ENCODE data around the gene EXOC7. TPM values are rescaled to one million over a fixed set of nuclear protein-coding genes. Genes with fewer than 3 reads are reported as not detected.
A peak's percentile ranks its signal among the peaks of the same experiment; 100 is the strongest.

The EXOC7 gene
- polyA plus RNA-seq, 3 donors from 2014 or later: 37.2 to 78.9 (median 56.9) TPM

GRCh38 chr17:76092526-76093413, 10.8 kb downstream of the EXOC7 start:
- H3K4me1 Mint-ChIP-seq: no peaks in the 10 kb centered on the region
- H3K9me3 Mint-ChIP-seq: no peaks in the 10 kb centered on the region
- H3K27me3 Mint-ChIP-seq (ENCODE audit: low read depth in 3 of 3): peaks cover 0 to 2% (median 0%) of the 10 kb centered on the region in 3 donors
- no peak overlapping the region for H3K4me3 Mint-ChIP-seq
- no peak for DNase-seq
- H3K27ac Mint-ChIP-seq: no peak overlapping the region
- peaks cover 5 to 23% (median 9%) of the 10 kb centered on the region in 3 donors for H3K36me3 Mint-ChIP-seq

- H3K9me3 Mint-ChIP-seq: no peaks in the 10 kb centered on the region
- peak overlapping the region in 3 of 6 donors; percentile 43 to 69 (median 56) for H3K27ac Mint-ChIP-seq
- peak overlapping the region in 2 of 5 donors; percentile 29 to 40 for H3K4me3 Mint-ChIP-seq
- H3K4me1 Mint-ChIP-seq: no peaks in the 10 kb centered on the region
- peaks cover 0 to 2% (median 0%) of the 10 kb centered on the region in 3 donors for H3K27me3 Mint-ChIP-seq (ENCODE audit: low read depth in 3 of 3)
- DNase-seq: no peak
- peaks cover 5 to 16% (median 6%) of the 10 kb centered on the region in 3 donors for H3K36me3 Mint-ChIP-seq
Observed at GRCh38 chr17:76091526-76092286, 11.9 kb downstream of the EXOC7 start.

- no peak for DNase-seq
- Mint-ChIP-seq H3K9me3 (no peaks in the 10 kb centered on the region), H3K27me3 (ENCODE audit: low read depth in 3 of 3) (peaks cover 0 to 2% (median 0%) of the 10 kb centered on the region in 3 donors), H3K36me3 (peaks cover under 1 to 11% (median 2%) of the 10 kb centered on the region in 3 donors), H3K27ac (no peak overlapping the region), H3K4me1 (no peaks in the 10 kb centered on the region), H3K4me3 (no peak overlapping the region)
Observed at GRCh38 chr17:76090517-76091129, 13.0 kb downstream of the EXOC7 start.

GRCh38 chr17:76089680-76090516, 13.7 kb downstream of the EXOC7 start:
- DNase-seq: no peak
- no peaks in the 10 kb centered on the region for H3K4me1 Mint-ChIP-seq
- peaks cover 0 to 14% (median 0%) of the 10 kb centered on the region in 3 donors for H3K36me3 Mint-ChIP-seq
- H3K27ac Mint-ChIP-seq: no peak overlapping the region
- H3K4me3 Mint-ChIP-seq: no peak overlapping the region
- H3K9me3 Mint-ChIP-seq: no peaks in the 10 kb centered on the region
- H3K27me3 Mint-ChIP-seq (ENCODE audit: low read depth in 3 of 3): peaks cover 0 to 2% (median 0%) of the 10 kb centered on the region in 3 donors

GRCh38 chr17:76088868-76089576, 14.6 kb downstream of the EXOC7 start:
- H3K9me3 Mint-ChIP-seq: no peaks in the 10 kb centered on the region
- no peak overlapping the region for H3K4me3 Mint-ChIP-seq
- H3K27me3 Mint-ChIP-seq (ENCODE audit: low read depth in 3 of 3): peaks cover 0 to 2% (median 0%) of the 10 kb centered on the region in 3 donors
- H3K4me1 Mint-ChIP-seq: no peaks in the 10 kb centered on the region
- DNase-seq: no peak
- peaks cover 0 to 17% (median 7%) of the 10 kb centered on the region in 3 donors for H3K36me3 Mint-ChIP-seq
- no peak overlapping the region for H3K27ac Mint-ChIP-seq

- Mint-ChIP-seq H3K36me3 (peaks cover 0 to 17% (median 7%) of the 10 kb centered on the region in 3 donors), H3K27ac (no peak overlapping the region), H3K27me3 (ENCODE audit: low read depth in 3 of 3) (peaks cover 0 to 2% (median under 1%) of the 10 kb centered on the region in 3 donors), H3K9me3 (no peaks in the 10 kb centered on the region), H3K4me1 (no peaks in the 10 kb centered on the region), H3K4me3 (no peak overlapping the region)
- DNase-seq: no peak
Observed at GRCh38 chr17:76088041-76088867, 15.3 kb downstream of the EXOC7 start.

GRCh38 chr17:76087531-76087930, 16.1 kb downstream of the EXOC7 start:
- Mint-ChIP-seq H3K4me3 (no peak overlapping the region), H3K27ac (no peak overlapping the region), H3K9me3 (no peaks in the 10 kb centered on the region), H3K4me1 (no peaks in the 10 kb centered on the region), H3K27me3 (ENCODE audit: low read depth in 3 of 3) (peaks cover 0 to 2% (median 1%) of the 10 kb centered on the region in 3 donors), H3K36me3 (peaks cover 0 to 17% (median 7%) of the 10 kb centered on the region in 3 donors)
- DNase-seq: no peak

- Mint-ChIP-seq H3K9me3 (no peaks in the 10 kb centered on the region), H3K4me1 (no peaks in the 10 kb centered on the region), H3K27ac (no peak overlapping the region), H3K27me3 (ENCODE audit: low read depth in 3 of 3) (peaks cover 0 to 3% (median 0%) of the 10 kb centered on the region in 3 donors), H3K4me3 (no peak overlapping the region), H3K36me3 (peaks cover 0 to 11% (median 7%) of the 10 kb centered on the region in 3 donors)
- no peak for DNase-seq
Observed at GRCh38 chr17:76086384-76086783, 17.2 kb downstream of the EXOC7 start.

GRCh38 chr17:76085731-76086366, 17.7 kb downstream of the EXOC7 start:
- H3K27ac Mint-ChIP-seq: no peak overlapping the region
- peaks cover 0 to 11% (median 7%) of the 10 kb centered on the region in 3 donors for H3K36me3 Mint-ChIP-seq
- H3K4me1 Mint-ChIP-seq: no peaks in the 10 kb centered on the region

GRCh38 chr17:76085066-76085730, 18.4 kb downstream of the EXOC7 start:
- Mint-ChIP-seq H3K36me3 (peaks cover 0 to 11% (median 7%) of the 10 kb centered on the region in 3 donors), H3K9me3 (no peaks in the 10 kb centered on the region), H3K27ac (no peak overlapping the region), H3K27me3 (ENCODE audit: low read depth in 3 of 3) (peaks cover 0 to 6% (median 0%) of the 10 kb centered on the region in 3 donors), H3K4me3 (no peak overlapping the region), H3K4me1 (no peaks in the 10 kb centered on the region)
- no peak for DNase-seq

More at GRCh38 chr17:76085731-76086366, 17.7 kb downstream of the EXOC7 start:
- H3K4me3 Mint-ChIP-seq: no peak overlapping the region
- H3K27me3 Mint-ChIP-seq (ENCODE audit: low read depth in 3 of 3): peaks cover 0 to 5% (median 0%) of the 10 kb centered on the region in 3 donors
- no peaks in the 10 kb centered on the region for H3K9me3 Mint-ChIP-seq
- DNase-seq: no peak

GRCh38 chr17:76083536-76084182, 19.9 kb downstream of the EXOC7 start:
- Mint-ChIP-seq H3K9me3 (no peaks in the 10 kb centered on the region), H3K36me3 (peaks cover 0 to 11% (median 7%) of the 10 kb centered on the region in 3 donors), H3K27me3 (ENCODE audit: low read depth in 3 of 3) (peaks cover under 1 to 8% (median 1%) of the 10 kb centered on the region in 3 donors), H3K27ac (no peak overlapping the region), H3K4me3 (no peak overlapping the region), H3K4me1 (no peaks in the 10 kb centered on the region)
- no peak for DNase-seq

Data from immature natural killer cell (primary cell).